ENCODE results near the gene ENDOU.

GRCh38 chr12:47754126-47754525 lies 28.8 kb upstream of the ENDOU start:
- TF ChIP-seq CTCF (IDR thresholded peaks at IDR 0.05) (no peak), SIN3A (IDR thresholded peaks at IDR 0.05; ENCODE audit: borderline replicate concordance, insufficient read depth, low read depth, low read length) (no peak), POLR2AphosphoS5 (IDR thresholded peaks at IDR 0.05; ENCODE audit: low read depth, low read length) (no peak)
- TF ChIP-seq, protein P1, sequence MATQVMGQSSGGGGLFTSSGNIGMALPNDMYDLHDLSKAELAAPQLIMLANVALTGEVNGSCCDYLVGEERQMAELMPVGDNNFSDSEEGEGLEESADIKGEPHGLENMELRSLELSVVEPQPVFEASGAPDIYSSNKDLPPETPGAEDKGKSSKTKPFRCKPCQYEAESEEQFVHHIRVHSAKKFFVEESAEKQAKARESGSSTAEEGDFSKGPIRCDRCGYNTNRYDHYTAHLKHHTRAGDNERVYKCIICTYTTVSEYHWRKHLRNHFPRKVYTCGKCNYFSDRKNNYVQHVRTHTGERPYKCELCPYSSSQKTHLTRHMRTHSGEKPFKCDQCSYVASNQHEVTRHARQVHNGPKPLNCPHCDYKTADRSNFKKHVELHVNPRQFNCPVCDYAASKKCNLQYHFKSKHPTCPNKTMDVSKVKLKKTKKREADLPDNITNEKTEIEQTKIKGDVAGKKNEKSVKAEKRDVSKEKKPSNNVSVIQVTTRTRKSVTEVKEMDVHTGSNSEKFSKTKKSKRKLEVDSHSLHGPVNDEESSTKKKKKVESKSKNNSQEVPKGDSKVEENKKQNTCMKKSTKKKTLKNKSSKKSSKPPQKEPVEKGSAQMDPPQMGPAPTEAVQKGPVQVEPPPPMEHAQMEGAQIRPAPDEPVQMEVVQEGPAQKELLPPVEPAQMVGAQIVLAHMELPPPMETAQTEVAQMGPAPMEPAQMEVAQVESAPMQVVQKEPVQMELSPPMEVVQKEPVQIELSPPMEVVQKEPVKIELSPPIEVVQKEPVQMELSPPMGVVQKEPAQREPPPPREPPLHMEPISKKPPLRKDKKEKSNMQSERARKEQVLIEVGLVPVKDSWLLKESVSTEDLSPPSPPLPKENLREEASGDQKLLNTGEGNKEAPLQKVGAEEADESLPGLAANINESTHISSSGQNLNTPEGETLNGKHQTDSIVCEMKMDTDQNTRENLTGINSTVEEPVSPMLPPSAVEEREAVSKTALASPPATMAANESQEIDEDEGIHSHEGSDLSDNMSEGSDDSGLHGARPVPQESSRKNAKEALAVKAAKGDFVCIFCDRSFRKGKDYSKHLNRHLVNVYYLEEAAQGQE (IDR thresholded peaks at IDR 0.05; ENCODE audit: insufficient read depth in 1 of 2, low read depth in 2 of 2, low read length in 1 of 2), result no peak
